Glutamatergic neuron (in vitro differentiated cells): ENCODE results near the gene DIAPH1. TPM values are rescaled to one million over a fixed set of nuclear protein-coding genes. Genes with fewer than 3 reads are reported as not detected.

Source experiments
- DNase-seq: peaks from one replicate; pipeline ENCODE4 v3.0.0; 2022
- H3K27ac Mint-ChIP-seq: one replicate; pipeline ENCODE4 v1.8.0; 2020; ENCODE audit warnings: mild to moderate bottlenecking, mixed read lengths, inconsistent platforms; ENCODE audit not compliant: unreplicated experiment
- H3K27me3 Mint-ChIP-seq: one replicate; pipeline ENCODE4 v1.8.0; 2020; ENCODE audit warnings: mild to moderate bottlenecking, moderate library complexity, mixed read lengths, inconsistent platforms; ENCODE audit not compliant: unreplicated experiment
- H3K36me3 Mint-ChIP-seq: one replicate; pipeline ENCODE4 v1.8.0; 2020; ENCODE audit warnings: mild to moderate bottlenecking, mixed read lengths, inconsistent platforms; ENCODE audit not compliant: unreplicated experiment
- H3K4me1 Mint-ChIP-seq: one replicate; pipeline ENCODE4 v1.8.0; 2020; ENCODE audit warnings: mild to moderate bottlenecking, low read depth, mixed read lengths, inconsistent platforms; ENCODE audit not compliant: unreplicated experiment
- H3K4me3 Mint-ChIP-seq: one replicate; pipeline ENCODE4 v1.8.0; 2020; ENCODE audit warnings: mild to moderate bottlenecking, mixed read lengths, inconsistent platforms; ENCODE audit not compliant: unreplicated experiment
- H3K9me3 Mint-ChIP-seq: one replicate; pipeline ENCODE4 v1.8.0; 2020; ENCODE audit warnings: mild to moderate bottlenecking, moderate library complexity, mixed read lengths, inconsistent platforms; ENCODE audit not compliant: unreplicated experiment
- CTCF ChIP-seq: fragments of 200-600 bp; sonication (generic); IDR thresholded peaks from one replicate; pipeline ENCODE4 v1.5.0; 2021; ENCODE audit not compliant: partially characterized antibody, unreplicated experiment
- total RNA-seq: library from RNA; stranded (reverse); fragmentation: NEBNext Ultra II Directional; extraction: Animal tissue kit (Norgen Biotek cat#: 25700); gene quantifications from one replicate; pipeline ENCODE4 v1.2.1, GENCODE V29; 2021; ENCODE audit not compliant: unreplicated experiment

Gene DIAPH1
- total RNA-seq, 1 donor from 2014 or later: 51.6 TPM

- Mint-ChIP-seq H3K9me3 (no peaks in the 10 kb centered on the region), H3K27ac (no peak overlapping the region), H3K36me3 (no peaks in the 10 kb centered on the region), H3K27me3 (peaks cover 3% of the 10 kb centered on the region), H3K4me3 (no peak overlapping the region), H3K4me1 (peaks cover 11% of the 10 kb centered on the region)
- no peak for DNase-seq
- TF ChIP-seq CTCF: no peak
These were observed 13.8 kb upstream of the DIAPH1 start for GRCh38 chr5:141632650-141633049.

DNA sequence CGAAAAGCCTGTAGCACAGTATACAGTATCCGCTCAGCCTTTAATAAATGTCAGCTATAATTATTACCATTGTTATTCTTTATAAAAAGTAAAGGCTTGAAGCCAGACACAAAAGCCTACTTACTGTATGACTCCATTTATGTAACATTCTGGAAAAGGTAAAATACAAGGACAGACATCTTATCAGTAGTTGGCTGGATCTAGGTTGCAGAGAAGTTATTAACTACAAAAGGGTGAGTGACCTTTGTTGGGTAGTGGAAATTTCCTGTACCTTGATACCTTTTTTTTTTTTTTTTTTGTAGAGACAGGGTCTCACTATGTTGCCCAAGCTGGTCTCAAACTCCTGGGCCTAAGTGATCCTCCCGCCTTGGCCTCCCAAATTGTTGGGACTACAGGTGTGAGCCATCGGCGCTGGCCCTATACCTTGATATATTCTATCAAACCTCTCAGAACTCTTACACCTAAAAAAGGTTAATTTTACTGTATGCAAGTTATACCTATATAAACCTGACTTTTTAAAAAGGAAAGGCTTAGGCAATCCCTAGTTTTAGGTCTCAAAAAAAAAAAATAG lies 11.9 kb upstream of the DIAPH1 start:
- Mint-ChIP-seq H3K36me3 (no peaks in the 10 kb centered on the region), H3K4me3 (no peak overlapping the region), H3K27me3 (no peaks in the 10 kb centered on the region), H3K9me3 (no peaks in the 10 kb centered on the region), H3K4me1 (peaks cover 4% of the 10 kb centered on the region), H3K27ac (no peak overlapping the region)
- no peak for DNase-seq
- no peak for TF ChIP-seq CTCF

GRCh38 chr5:141628175-141628788 lies 9.5 kb upstream of the DIAPH1 start:
- no peak overlapping the region for H3K4me3 Mint-ChIP-seq
- TF ChIP-seq CTCF: no peak
- H3K36me3 Mint-ChIP-seq: no peaks in the 10 kb centered on the region
- no peaks in the 10 kb centered on the region for H3K27me3 Mint-ChIP-seq
- peaks cover 1% of the 10 kb centered on the region for H3K4me1 Mint-ChIP-seq
- H3K9me3 Mint-ChIP-seq: no peaks in the 10 kb centered on the region
- no peak overlapping the region for H3K27ac Mint-ChIP-seq
- DNase-seq: no peak

GRCh38 chr5:141623611-141624010 lies 4.8 kb upstream of the DIAPH1 start:
- no peaks in the 10 kb centered on the region for H3K36me3 Mint-ChIP-seq
- no peak for DNase-seq
- no peak overlapping the region for H3K27ac Mint-ChIP-seq
- no peak overlapping the region for H3K4me3 Mint-ChIP-seq
- peaks cover 2% of the 10 kb centered on the region for H3K27me3 Mint-ChIP-seq
- H3K9me3 Mint-ChIP-seq: peaks cover 2% of the 10 kb centered on the region
- peaks cover 1% of the 10 kb centered on the region for H3K4me1 Mint-ChIP-seq
- no peak for TF ChIP-seq CTCF

GRCh38 chr5:141623186-141623585 lies 4.4 kb upstream of the DIAPH1 start:
- no peak for TF ChIP-seq CTCF
- H3K9me3 Mint-ChIP-seq: peaks cover 3% of the 10 kb centered on the region
- H3K27me3 Mint-ChIP-seq: peaks cover 2% of the 10 kb centered on the region
- H3K4me3 Mint-ChIP-seq: no peak overlapping the region
- no peak overlapping the region for H3K27ac Mint-ChIP-seq
- no peaks in the 10 kb centered on the region for H3K36me3 Mint-ChIP-seq
- H3K4me1 Mint-ChIP-seq: peaks cover 1% of the 10 kb centered on the region
- no peak for DNase-seq
